ENCODE data around the gene GALNTL6. TPM values are rescaled to one million over a fixed set of nuclear protein-coding genes. Genes with fewer than 3 reads are reported as not detected.

GALNTL6 gene
- total and polyA plus RNA-seq, 2 experiments from 2014 or later = 0.38 to 0.40 TPM

- H3K4me3 Mint-ChIP-seq = no peak overlapping the region
- DNase-seq (ENCODE audit: low spot score) (no peak), ATAC-seq (no peak)
- Histone ChIP-seq H3K27me3 (ENCODE audit: insufficient read depth) (no peaks in the 10 kb centered on the region), H3K36me3 (ENCODE audit: insufficient read depth) (no peaks in the 10 kb centered on the region), H3K9me2 (ENCODE audit: insufficient read depth) (no peaks in the 10 kb centered on the region), H3K27ac (ENCODE audit: low read depth) (no peak overlapping the region), H3K4me1 (ENCODE audit: insufficient read depth) (peaks cover under 1% of the 10 kb centered on the region; the same call in 1 of the 2 replicates), H3K4me3 (no peak overlapping the region), H3F3A (replicated peaks; ENCODE audit: low read depth) (no peaks in the 10 kb centered on the region), H3K79me2 (replicated peaks; ENCODE audit: insufficient read depth) (no peaks in the 10 kb centered on the region), H4K20me1 (replicated peaks; ENCODE audit: insufficient read depth) (no peaks in the 10 kb centered on the region), H3K4me2 (no peak overlapping the region), H2AFZ (no peak overlapping the region)
- TF ChIP-seq CREB1 (CRISPR knock-in tag; IDR thresholded peaks at IDR 0.05; ENCODE audit: low read depth) = no peak
- no peak for TF ChIP-seq ZNF462 (CRISPR knock-in tag; IDR thresholded peaks at IDR 0.05)
- no peak for TF ChIP-seq STAT1 (IDR thresholded peaks at IDR 0.05; ENCODE audit: unreplicated experiment)
- TF ChIP-seq EZH2phosphoT487 (IDR thresholded peaks at IDR 0.05; ENCODE audit: unreplicated experiment) = no peak
- no peak for TF ChIP-seq ETS1 (IDR thresholded peaks at IDR 0.05)
- no peak for TF ChIP-seq ZNF114 (CRISPR knock-in tag; IDR thresholded peaks at IDR 0.05)
- no peak for TF ChIP-seq EZH2 (IDR thresholded peaks at IDR 0.05; ENCODE audit: low read depth, unreplicated experiment)
- no peak for TF ChIP-seq CTCF (conservative IDR thresholded peaks at IDR 0.05; ENCODE audit: low read depth in 2 of 2)
- TF ChIP-seq POLR2AphosphoS5 (IDR thresholded peaks at IDR 0.05; ENCODE audit: low read depth) = no peak
- no peak for TF ChIP-seq REST (IDR thresholded peaks at IDR 0.05; ENCODE audit: unreplicated experiment)
- no peak for TF ChIP-seq JUNB (IDR thresholded peaks at IDR 0.05; ENCODE audit: unreplicated experiment)
- no peak for TF ChIP-seq ZNF331 (CRISPR knock-in tag; IDR thresholded peaks at IDR 0.05; ENCODE audit: low read depth)
- TF ChIP-seq NANOG (IDR thresholded peaks at IDR 0.05; ENCODE audit: borderline replicate concordance) = no peak
- no peaks in the 10 kb centered on the region for H3K27me3 Mint-ChIP-seq (ENCODE audit: insufficient read depth, low read depth, poor library complexity)
- H3K4me1 Mint-ChIP-seq = peaks cover 2% of the 10 kb centered on the region; the same call in 2 of the 3 replicates
- H3K9me3 Mint-ChIP-seq = no peaks in the 10 kb centered on the region
- H3K27ac Mint-ChIP-seq = no peak overlapping the region
- H3K36me3 Mint-ChIP-seq (ENCODE audit: low read depth) = no peaks in the 10 kb centered on the region
Observed at GRCh38 chr4:172815499-172816164, 1002.4 kb downstream of the GALNTL6 start.
